ENCODE data around the gene HILPDA.
"Not testable (repeated sequence)": the region's sequence is repeated elsewhere in the genome, so short reads cannot be mapped to it uniquely, and the experiment has no call there.

GRCh38 chr7:128488134-128488533, 32.5 kb downstream of the HILPDA start:
- TF ChIP-seq EZH2phosphoT487 (IDR thresholded peaks at IDR 0.05; ENCODE audit: insufficient read depth, low read depth); EZH2 (IDR thresholded peaks at IDR 0.05; ENCODE audit: insufficient read depth, poor library complexity, severe bottlenecking): not testable (repeated sequence)
